ENCODE data around the gene HOXA7. TPM values are rescaled to one million over a fixed set of nuclear protein-coding genes. Genes with fewer than 3 reads are reported as not detected.

The HOXA7 gene
- total RNA-seq, 1 donor = not detected

GRCh38 chr7:27130540-27131389 lies 25.7 kb downstream of the HOXA7 start, which contains the start of gene HOXA4:
Gene HOXA4, minus strand, starts transcription at chr7:27130757. Its CDS starts 24 bp downstream, at chr7:27130733.
- DNase-seq (ENCODE audit: low read depth) = peak; percentile 74
- H3K4me3 ChIP-seq (ENCODE audit: low read depth, low read length) = peak within 1 kb of the TSS; percentile 73
- TF ChIP-seq CTCF (IDR thresholded peaks at IDR 0.05; ENCODE audit: insufficient read depth, low read length) = no peak

- TF ChIP-seq CTCF (IDR thresholded peaks at IDR 0.05; ENCODE audit: insufficient read depth, low read length) = peak; percentile 7
- peak overlapping the region; percentile 65 for H3K4me3 ChIP-seq (ENCODE audit: low read depth, low read length)
- no peak for DNase-seq (ENCODE audit: low read depth)
Observed at GRCh38 chr7:27129729-27130539, 26.5 kb downstream of the HOXA7 start.

- TF ChIP-seq CTCF (IDR thresholded peaks at IDR 0.05; ENCODE audit: insufficient read depth, low read length) = no peak
- no peak for DNase-seq (ENCODE audit: low read depth)
- H3K4me3 ChIP-seq (ENCODE audit: low read depth, low read length) = peak overlapping the region; percentile 65
Observed at GRCh38 chr7:27128776-27129728, 27.4 kb downstream of the HOXA7 start.

GRCh38 chr7:27128034-27128433 lies 28.4 kb downstream of the HOXA7 start:
- no peak overlapping the region for H3K4me3 ChIP-seq (ENCODE audit: low read depth, low read length)
- DNase-seq (ENCODE audit: low read depth) = peak; percentile 59
- no peak for TF ChIP-seq CTCF (IDR thresholded peaks at IDR 0.05; ENCODE audit: insufficient read depth, low read length)

GRCh38 chr7:27126596-27127327 lies 29.7 kb downstream of the HOXA7 start:
- no peak for TF ChIP-seq CTCF (IDR thresholded peaks at IDR 0.05; ENCODE audit: insufficient read depth, low read length)

More at GRCh38 chr7:27126596-27127327, 29.7 kb downstream of the HOXA7 start:
- DNase-seq (ENCODE audit: low read depth) = no peak
- no peak overlapping the region for H3K4me3 ChIP-seq (ENCODE audit: low read depth, low read length)

Measured in fibroblast of the aortic adventitia (primary cell).